HEK293 (cell line): Measurements from ENCODE around the gene C20orf144.
A peak's percentile ranks its signal among the peaks of the same experiment; 100 is the strongest.

Experiments used
- KLF7 ChIP-seq: fragments of 450-650 bp; formaldehyde crosslinking; IDR thresholded peaks from 2 replicates; pipeline ENCODE4 v1.5.1; 2016; ENCODE audit warnings: missing biosample characterization, missing genetic modification characterization, borderline replicate concordance
- MYNN ChIP-seq: fragments of 450-650 bp; formaldehyde crosslinking; IDR thresholded peaks from 2 replicates; pipeline ENCODE4 v1.5.1; 2016; ENCODE audit warnings: missing biosample characterization, missing genetic modification characterization, borderline replicate concordance
- OSR2 ChIP-seq: fragments of 450-650 bp; formaldehyde crosslinking; IDR thresholded peaks from 2 replicates; pipeline ENCODE4 v1.5.1; 2016; ENCODE audit warnings: missing biosample characterization, missing genetic modification characterization
- OVOL3 ChIP-seq: fragments of 450-650 bp; formaldehyde crosslinking; IDR thresholded peaks from 2 replicates; pipeline ENCODE4 v1.5.1; 2016; ENCODE audit warnings: missing biosample characterization, missing genetic modification characterization
- PBX3 ChIP-seq: sonication (generic); formaldehyde crosslinking; IDR thresholded peaks from 2 replicates; pipeline ENCODE4 v1.8.1; 2022; ENCODE audit warnings: mild to moderate bottlenecking, moderate library complexity, missing genetic modification reagents
- PRDM10 ChIP-seq: fragments of 450-650 bp; formaldehyde crosslinking; IDR thresholded peaks from 2 replicates; pipeline ENCODE4 v1.5.1; 2016; ENCODE audit warnings: missing biosample characterization, missing genetic modification characterization
- ZBTB1 ChIP-seq: fragments of 450-650 bp; formaldehyde crosslinking; IDR thresholded peaks from 2 replicates; pipeline ENCODE4 v1.5.1; 2016; ENCODE audit warnings: missing biosample characterization, missing genetic modification characterization
- ZBTB10 ChIP-seq: fragments of 450-650 bp; formaldehyde crosslinking; IDR thresholded peaks from 2 replicates; pipeline ENCODE4 v1.5.1; 2016; ENCODE audit warnings: missing biosample characterization, missing genetic modification characterization
- ZFP3 ChIP-seq: fragments of 450-650 bp; formaldehyde crosslinking; IDR thresholded peaks from 2 replicates; pipeline ENCODE4 v1.5.1; 2016; ENCODE audit warnings: low read depth, missing biosample characterization, missing genetic modification characterization
- ZNF169 ChIP-seq: fragments of 450-650 bp; formaldehyde crosslinking; IDR thresholded peaks from 2 replicates; pipeline ENCODE4 v1.5.1; 2016; ENCODE audit warnings: missing biosample characterization, missing genetic modification characterization
- ZNF266 ChIP-seq: fragments of 450-650 bp; formaldehyde crosslinking; IDR thresholded peaks from 2 replicates; pipeline ENCODE4 v1.5.1; 2016; ENCODE audit warnings: missing biosample characterization, missing genetic modification characterization, low read depth
- ZNF324 ChIP-seq: fragments of 450-650 bp; formaldehyde crosslinking; IDR thresholded peaks from 2 replicates; pipeline ENCODE4 v1.5.1; 2016; ENCODE audit warnings: missing biosample characterization, missing genetic modification characterization
- ZNF350 ChIP-seq: fragments of 450-650 bp; formaldehyde crosslinking; IDR thresholded peaks from 2 replicates; pipeline ENCODE4 v1.5.0; 2017; ENCODE audit warnings: missing biosample characterization, mild to moderate bottlenecking, missing genetic modification characterization
- ZNF510 ChIP-seq: fragments of 450-650 bp; formaldehyde crosslinking; IDR thresholded peaks from 2 replicates; pipeline ENCODE4 v1.5.1; 2018; ENCODE audit warnings: mild to moderate bottlenecking, missing genetic modification characterization, missing biosample characterization; ENCODE audit not compliant: insufficient replicate concordance
- ZNF530 ChIP-seq: fragments of 450-650 bp; formaldehyde crosslinking; IDR thresholded peaks from 2 replicates; pipeline ENCODE4 v1.5.1; 2016; ENCODE audit warnings: low read depth, missing biosample characterization, missing genetic modification characterization
- ZNF555 ChIP-seq: fragments of 450-650 bp; formaldehyde crosslinking; conservative IDR thresholded peaks from 2 replicates; pipeline ENCODE4 v1.5.1; 2017; ENCODE audit warnings: missing biosample characterization, mild to moderate bottlenecking, missing genetic modification characterization, inconsistent platforms
- ZNF585B ChIP-seq: fragments of 450-650 bp; formaldehyde crosslinking; IDR thresholded peaks from 2 replicates; pipeline ENCODE4 v1.5.1; 2016; ENCODE audit warnings: missing biosample characterization, missing genetic modification characterization
- ZNF623 ChIP-seq: fragments of 450-650 bp; formaldehyde crosslinking; IDR thresholded peaks from 2 replicates; pipeline ENCODE4 v1.5.1; 2016; ENCODE audit warnings: missing biosample characterization, missing genetic modification characterization
- ZNF664 ChIP-seq: fragments of 450-650 bp; formaldehyde crosslinking; IDR thresholded peaks from 2 replicates; pipeline ENCODE4 v1.5.1; 2016; ENCODE audit warnings: missing biosample characterization, missing genetic modification characterization
- ZNF670 ChIP-seq: fragments of 450-650 bp; formaldehyde crosslinking; IDR thresholded peaks from 2 replicates; pipeline ENCODE4 v1.5.1; 2016; ENCODE audit warnings: missing biosample characterization, missing genetic modification characterization, low read depth
- ZNF692 ChIP-seq: fragments of 450-650 bp; formaldehyde crosslinking; IDR thresholded peaks from 2 replicates; pipeline ENCODE4 v1.5.1; 2016; ENCODE audit warnings: missing biosample characterization, missing genetic modification characterization
- ZNF707 ChIP-seq: fragments of 450-650 bp; formaldehyde crosslinking; IDR thresholded peaks from 2 replicates; pipeline ENCODE4 v1.5.1; 2016; ENCODE audit warnings: missing biosample characterization, missing genetic modification characterization
- ZNF747 ChIP-seq: fragments of 450-650 bp; formaldehyde crosslinking; IDR thresholded peaks from 2 replicates; pipeline ENCODE4 v1.5.1; 2016; ENCODE audit warnings: missing biosample characterization, missing genetic modification characterization
- ZNF76 ChIP-seq: fragments of 450-650 bp; formaldehyde crosslinking; IDR thresholded peaks from 2 replicates; pipeline ENCODE4; 2016; ENCODE audit warnings: low read depth, missing biosample characterization, missing genetic modification characterization, borderline replicate concordance
- ZNF776 ChIP-seq: fragments of 450-650 bp; formaldehyde crosslinking; IDR thresholded peaks from 2 replicates; pipeline ENCODE4 v1.5.0; 2017; ENCODE audit warnings: missing biosample characterization, missing genetic modification characterization, borderline replicate concordance
- TF ChIP-seq, protein P1 (sequence below): fragments of 450-650 bp; formaldehyde crosslinking; IDR thresholded peaks from 2 replicates; pipeline ENCODE4 v1.5.1; 2016; ENCODE audit warnings: missing biosample characterization, missing genetic modification characterization
- TF ChIP-seq, protein P2 (sequence below): fragments of 450-650 bp; formaldehyde crosslinking; IDR thresholded peaks from 2 replicates; pipeline ENCODE4 v1.5.1; 2016; ENCODE audit warnings: missing biosample characterization, missing genetic modification characterization

Gene C20orf144

GRCh38 chr20:33674294-33675135, 12.4 kb downstream of the C20orf144 start, which contains the start of gene NECAB3 (continued):
- TF ChIP-seq ZNF555 (tag by site-specific recombination) (no peak), ZNF585B (tag by site-specific recombination) (no peak), PRDM10 (tag by site-specific recombination) (peak; percentile 89), ZNF530 (tag by site-specific recombination) (no peak), OSR2 (tag by site-specific recombination) (0 out of 2 replicates have a peak, but pooled peaks have one; percentile 11), ZNF747 (tag by site-specific recombination) (no peak), ZBTB10 (0 out of 2 replicates have a peak, but pooled peaks have one; percentile 14), ZNF670 (tag by site-specific recombination) (no peak), ZNF324 (tag by site-specific recombination) (no peak), ZNF776 (no peak), ZNF664 (no peak), OVOL3 (no peak), ZNF266 (tag by site-specific recombination) (no peak), ZFP3 (tag by site-specific recombination) (no peak), ZNF169 (tag by site-specific recombination) (no peak), MYNN (tag by site-specific recombination) (no peak), ZNF510 (tag by site-specific recombination) (no peak), ZNF76 (tag by site-specific recombination) (peak; percentile 89), ZNF707 (tag by site-specific recombination) (no peak), ZNF350 (tag by site-specific recombination) (no peak), ZBTB1 (no peak), ZNF623 (tag by site-specific recombination) (no peak), ZNF692 (tag by site-specific recombination) (peak; percentile 49; the same call in 1 of the 2 replicates), KLF7 (tag by site-specific recombination) (no peak), PBX3 (CRISPR knock-in tag) (peak; percentile 53; the same call in 1 of the 2 replicates)
- TF ChIP-seq, protein P1, sequence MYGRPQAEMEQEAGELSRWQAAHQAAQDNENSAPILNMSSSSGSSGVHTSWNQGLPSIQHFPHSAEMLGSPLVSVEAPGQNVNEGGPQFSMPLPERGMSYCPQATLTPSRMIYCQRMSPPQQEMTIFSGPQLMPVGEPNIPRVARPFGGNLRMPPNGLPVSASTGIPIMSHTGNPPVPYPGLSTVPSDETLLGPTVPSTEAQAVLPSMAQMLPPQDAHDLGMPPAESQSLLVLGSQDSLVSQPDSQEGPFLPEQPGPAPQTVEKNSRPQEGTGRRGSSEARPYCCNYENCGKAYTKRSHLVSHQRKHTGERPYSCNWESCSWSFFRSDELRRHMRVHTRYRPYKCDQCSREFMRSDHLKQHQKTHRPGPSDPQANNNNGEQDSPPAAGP (tag by site-specific recombination), result 0 out of 2 replicates have a peak, but pooled peaks have one; percentile 53
- TF ChIP-seq, protein P2, sequence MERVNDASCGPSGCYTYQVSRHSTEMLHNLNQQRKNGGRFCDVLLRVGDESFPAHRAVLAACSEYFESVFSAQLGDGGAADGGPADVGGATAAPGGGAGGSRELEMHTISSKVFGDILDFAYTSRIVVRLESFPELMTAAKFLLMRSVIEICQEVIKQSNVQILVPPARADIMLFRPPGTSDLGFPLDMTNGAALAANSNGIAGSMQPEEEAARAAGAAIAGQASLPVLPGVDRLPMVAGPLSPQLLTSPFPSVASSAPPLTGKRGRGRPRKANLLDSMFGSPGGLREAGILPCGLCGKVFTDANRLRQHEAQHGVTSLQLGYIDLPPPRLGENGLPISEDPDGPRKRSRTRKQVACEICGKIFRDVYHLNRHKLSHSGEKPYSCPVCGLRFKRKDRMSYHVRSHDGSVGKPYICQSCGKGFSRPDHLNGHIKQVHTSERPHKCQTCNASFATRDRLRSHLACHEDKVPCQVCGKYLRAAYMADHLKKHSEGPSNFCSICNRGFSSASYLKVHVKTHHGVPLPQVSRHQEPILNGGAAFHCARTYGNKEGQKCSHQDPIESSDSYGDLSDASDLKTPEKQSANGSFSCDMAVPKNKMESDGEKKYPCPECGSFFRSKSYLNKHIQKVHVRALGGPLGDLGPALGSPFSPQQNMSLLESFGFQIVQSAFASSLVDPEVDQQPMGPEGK, result peak; percentile 74
